Liver (tissue), 9 donors: Measurements from ENCODE around the gene WASF2. TPM values are rescaled to one million over a fixed set of nuclear protein-coding genes. Genes with fewer than 3 reads are reported as not detected.

Experiments
- DNase-seq: peaks from one replicate; pipeline ENCODE4 v3.0.0-alpha.2; 2017; ENCODE audit warnings: low spot score
- H3K27ac ChIP-seq, 2 donors: one replicate each; pipeline ENCODE4 v1.7.0; 2013; ENCODE audit warnings: inconsistent platforms in 2 of 2, low read length in 2 of 2, control low read depth in 1 of 2, low read depth in 1 of 2, mild to moderate bottlenecking in 1 of 2
- H3K27me3 ChIP-seq, 4 donors: one replicate each; pipeline versions ENCODE4 v1.6.1 to v1.7.0; 2013; ENCODE audit warnings: low read length in 3 of 4, inconsistent platforms in 1 of 4, mild to moderate bottlenecking in 1 of 4, moderate library complexity in 1 of 4; ENCODE audit not compliant: control insufficient read depth in 4 of 4, insufficient read depth in 4 of 4
- H3K36me3 ChIP-seq, 4 donors: one replicate each; pipeline versions ENCODE4 v1.6.1 to v1.7.0; 2013; ENCODE audit warnings: low read length in 3 of 4, mild to moderate bottlenecking in 3 of 4, low read depth in 1 of 4, moderate library complexity in 1 of 4; ENCODE audit not compliant: control insufficient read depth in 4 of 4, insufficient read depth in 3 of 4
- H3K4me1 ChIP-seq, 4 donors: one replicate each; pipeline versions ENCODE4 v1.6.1 to v1.7.0; 2013; ENCODE audit warnings: low read length in 3 of 4, mild to moderate bottlenecking in 3 of 4, moderate library complexity in 1 of 4; ENCODE audit not compliant: control insufficient read depth in 4 of 4, insufficient read depth in 4 of 4
- H3K4me3 ChIP-seq, 3 donors: one replicate each; pipeline versions ENCODE4 v1.6.1 to v1.7.0; 2013; ENCODE audit warnings: low read length in 3 of 3, control low read depth in 1 of 3, low read depth in 1 of 3, mild to moderate bottlenecking in 1 of 3
- H3K9ac ChIP-seq, 2 donors: one replicate each; pipeline ENCODE4 v1.7.0; 2013; ENCODE audit warnings: low read length in 2 of 2, mild to moderate bottlenecking in 2 of 2, moderate library complexity in 2 of 2, control low read depth in 1 of 2, low read depth in 1 of 2
- H3K9me3 ChIP-seq, 4 donors: one replicate each; pipeline versions ENCODE4 v1.6.1 to v1.7.0; 2013; ENCODE audit warnings: low read length in 3 of 4; ENCODE audit not compliant: control insufficient read depth in 4 of 4
- EGR1 ChIP-seq, 2 donors: IDR thresholded peaks; 2 replicates each; pipeline ENCODE4 v1.6.1; 2016 to 2018; ENCODE audit warnings: antibody characterized with exemption in 2 of 2, low read depth in 2 of 2
- GABPA ChIP-seq, 2 donors: IDR thresholded peaks in 1 of 2; conservative IDR thresholded peaks in 1 of 2; 2 replicates each; pipeline ENCODE4 v1.6.1; 2016; ENCODE audit warnings: antibody characterized with exemption in 2 of 2, mild to moderate bottlenecking in 1 of 2, moderate library complexity in 1 of 2
- JUND ChIP-seq, 2 donors: IDR thresholded peaks; 2 replicates each; pipeline ENCODE4 v1.6.1; 2016; ENCODE audit warnings: antibody characterized with exemption in 2 of 2
- RAD21 ChIP-seq, 2 donors: IDR thresholded peaks; 2 replicates each; pipeline ENCODE4 v1.6.1; 2016; ENCODE audit warnings: antibody characterized with exemption in 2 of 2, mild to moderate bottlenecking in 2 of 2
- REST ChIP-seq: IDR thresholded peaks from 2 replicates; pipeline ENCODE4 v1.6.1; 2016; ENCODE audit warnings: antibody characterized with exemption, mild to moderate bottlenecking
- RXRA ChIP-seq, 2 donors: IDR thresholded peaks; 2 replicates each; pipeline ENCODE4 v1.6.1; 2017 to 2018; ENCODE audit warnings: antibody characterized with exemption in 2 of 2, mild to moderate bottlenecking in 1 of 2
- WGBS: extraction: QIAGEN DNeasy Blood & Tissue Kit; methylation state at CpG from one replicate; pipeline ENCODE4 v1.1.7; 2013; 5-methylcytosine and 5-hydroxymethylcytosine counted together
- polyA plus RNA-seq, 2 donors: library from polyadenylated mRNA; stranded (reverse) in 1 of 2; unstranded in 1 of 2; fragments of 200-250 nt in 1 of 2; fragments of >200 nt in 1 of 2; fragmentation: Nextera tagmentation in 1 of 2; extraction: Ambion mirVana in 1 of 2; gene quantifications; one replicate each; pipeline versions ENCODE4 v1.2.1 to v1.2.3, GENCODE V29; 2013 to 2015
- total RNA-seq, 2 donors: library from RNA; depleted of rRNA; stranded (reverse); fragments of >200 nt; gene quantifications; one replicate each; pipeline ENCODE4 v1.2.3, GENCODE V29; 2014
- TF ChIP-seq, protein P1 (sequence below): IDR thresholded peaks from 2 replicates; pipeline ENCODE4 v1.6.1; 2016; ENCODE audit warnings: antibody characterized with exemption
- TF ChIP-seq, protein P2 (sequence below): IDR thresholded peaks from 2 replicates; pipeline ENCODE4 v1.6.1; 2016; ENCODE audit warnings: antibody characterized with exemption
- donor health status: healthy.
- donor health status: healthy.
- donor health status: healthy.
- donor health status: healthy.
- donor health status: healthy.

WASF2 gene
- total and polyA plus RNA-seq, 4 donors: 11.6 to 37.7 (median 18.7) TPM

GRCh38 chr1:27496604-27497155 lies 6.7 kb upstream of the WASF2 start:
- H3K9me3 ChIP-seq: no peaks in the 10 kb centered on the region
- WGBS: 42% methylated on average over 8 of the region's 8 CpGs
- H3K27me3 ChIP-seq: no peaks in the 10 kb centered on the region
- no peaks in the 10 kb centered on the region for H3K4me1 ChIP-seq
- no peak overlapping the region for H3K4me3 ChIP-seq
- no peak for DNase-seq
- H3K36me3 ChIP-seq: no peaks in the 10 kb centered on the region
- H3K27ac ChIP-seq: no peak overlapping the region
- no peak overlapping the region for H3K9ac ChIP-seq
- TF ChIP-seq, protein P1, sequence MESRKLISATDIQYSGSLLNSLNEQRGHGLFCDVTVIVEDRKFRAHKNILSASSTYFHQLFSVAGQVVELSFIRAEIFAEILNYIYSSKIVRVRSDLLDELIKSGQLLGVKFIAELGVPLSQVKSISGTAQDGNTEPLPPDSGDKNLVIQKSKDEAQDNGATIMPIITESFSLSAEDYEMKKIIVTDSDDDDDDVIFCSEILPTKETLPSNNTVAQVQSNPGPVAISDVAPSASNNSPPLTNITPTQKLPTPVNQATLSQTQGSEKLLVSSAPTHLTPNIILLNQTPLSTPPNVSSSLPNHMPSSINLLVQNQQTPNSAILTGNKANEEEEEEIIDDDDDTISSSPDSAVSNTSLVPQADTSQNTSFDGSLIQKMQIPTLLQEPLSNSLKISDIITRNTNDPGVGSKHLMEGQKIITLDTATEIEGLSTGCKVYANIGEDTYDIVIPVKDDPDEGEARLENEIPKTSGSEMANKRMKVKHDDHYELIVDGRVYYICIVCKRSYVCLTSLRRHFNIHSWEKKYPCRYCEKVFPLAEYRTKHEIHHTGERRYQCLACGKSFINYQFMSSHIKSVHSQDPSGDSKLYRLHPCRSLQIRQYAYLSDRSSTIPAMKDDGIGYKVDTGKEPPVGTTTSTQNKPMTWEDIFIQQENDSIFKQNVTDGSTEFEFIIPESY: no peak
- TF ChIP-seq REST: no peak
- TF ChIP-seq GABPA (IDR thresholded peaks at IDR 0.05 in 1 of 2, conservative IDR thresholded peaks at IDR 0.05 in 1 of 2): no peak
- TF ChIP-seq JUND (IDR thresholded peaks at IDR 0.05): no peak
- TF ChIP-seq EGR1 (IDR thresholded peaks at IDR 0.05; ENCODE audit: low read depth in 2 of 2): no peak
- TF ChIP-seq, protein P2, sequence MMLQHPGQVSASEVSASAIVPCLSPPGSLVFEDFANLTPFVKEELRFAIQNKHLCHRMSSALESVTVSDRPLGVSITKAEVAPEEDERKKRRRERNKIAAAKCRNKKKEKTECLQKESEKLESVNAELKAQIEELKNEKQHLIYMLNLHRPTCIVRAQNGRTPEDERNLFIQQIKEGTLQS: no peak
- TF ChIP-seq RXRA (IDR thresholded peaks at IDR 0.05): no peak

- no peak for DNase-seq
- H3K36me3 ChIP-seq: no peaks in the 10 kb centered on the region
- H3K4me1 ChIP-seq: peaks cover 0 to 10% (median 8%) of the 10 kb centered on the region in 4 donors
- TF ChIP-seq RAD21 (IDR thresholded peaks at IDR 0.05) (no peak), GABPA (IDR thresholded peaks at IDR 0.05 in 1 of 2, conservative IDR thresholded peaks at IDR 0.05 in 1 of 2) (no peak), JUND (IDR thresholded peaks at IDR 0.05) (no peak), EGR1 (IDR thresholded peaks at IDR 0.05; ENCODE audit: low read depth in 2 of 2) (no peak), RXRA (IDR thresholded peaks at IDR 0.05) (no peak), REST (no peak)
- TF ChIP-seq, protein P1: no peak
- WGBS: 93% methylated on average over 3 of the region's 3 CpGs
- H3K4me3 ChIP-seq: no peak overlapping the region
- H3K27me3 ChIP-seq: no peaks in the 10 kb centered on the region
- no peak overlapping the region for H3K9ac ChIP-seq
- H3K27ac ChIP-seq: no peak overlapping the region
- H3K9me3 ChIP-seq: no peaks in the 10 kb centered on the region
Measured at GRCh38 chr1:27492796-27493195, 2.8 kb upstream of the WASF2 start.
